Activated CD8-positive, alpha-beta memory T cell treated with anti-CD3 and anti-CD28 coated beads for 1 hour (primary cell): ENCODE measurements around the gene WNT9A.
"Not testable (repeated sequence)": the region's sequence is repeated elsewhere in the genome, so short reads cannot be mapped to it uniquely, and the experiment has no call there.

ENCODE experiments used
- DNase-seq, 2 donors: peaks; one replicate each; pipeline ENCODE4 v3.0.0-alpha.2; 2020; ENCODE audit warnings: low read depth in 1 of 2; ENCODE audit errors: extremely low read depth in 1 of 2

WNT9A gene

DNA sequence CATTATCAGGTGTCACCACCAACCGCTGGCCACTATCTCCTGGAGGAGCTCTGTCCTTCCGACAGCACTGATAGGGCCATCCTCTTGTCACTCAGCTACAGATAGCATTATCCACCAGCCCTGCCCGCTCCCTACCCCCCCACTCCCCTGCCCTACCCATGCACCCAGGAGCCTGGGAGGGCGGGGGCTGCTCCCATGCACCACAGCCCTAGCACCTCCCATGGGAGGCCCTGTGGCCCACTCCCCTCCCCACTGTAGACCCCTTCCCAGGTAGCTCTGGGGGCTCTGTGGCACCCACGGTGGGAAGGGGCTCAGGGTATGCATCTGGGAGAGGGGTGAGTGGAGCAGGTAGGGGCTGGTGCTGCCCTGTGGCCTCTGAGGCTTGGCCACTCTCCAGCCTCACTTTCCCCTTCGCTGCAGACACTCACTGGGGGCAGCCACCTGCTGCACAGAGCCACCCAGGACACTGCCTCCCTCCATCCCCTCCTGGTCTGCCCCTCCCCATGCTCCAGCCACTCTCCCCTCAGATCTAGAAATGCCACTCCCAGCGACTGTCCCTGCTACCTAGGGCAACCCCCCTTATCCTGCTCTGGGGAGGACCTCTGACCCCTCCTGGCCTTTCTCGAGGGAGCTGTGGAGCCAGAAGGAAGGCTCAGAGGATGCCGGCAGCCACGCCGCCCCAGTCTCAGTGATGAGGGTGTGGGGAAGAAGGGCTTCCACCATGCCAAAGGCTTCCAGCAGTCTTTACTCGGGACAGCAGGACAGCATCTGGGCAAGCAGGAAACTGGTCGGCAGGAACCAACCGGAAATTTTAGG is 58.5 kb downstream of the WNT9A start:
- DNase-seq, result no peak

DNA sequence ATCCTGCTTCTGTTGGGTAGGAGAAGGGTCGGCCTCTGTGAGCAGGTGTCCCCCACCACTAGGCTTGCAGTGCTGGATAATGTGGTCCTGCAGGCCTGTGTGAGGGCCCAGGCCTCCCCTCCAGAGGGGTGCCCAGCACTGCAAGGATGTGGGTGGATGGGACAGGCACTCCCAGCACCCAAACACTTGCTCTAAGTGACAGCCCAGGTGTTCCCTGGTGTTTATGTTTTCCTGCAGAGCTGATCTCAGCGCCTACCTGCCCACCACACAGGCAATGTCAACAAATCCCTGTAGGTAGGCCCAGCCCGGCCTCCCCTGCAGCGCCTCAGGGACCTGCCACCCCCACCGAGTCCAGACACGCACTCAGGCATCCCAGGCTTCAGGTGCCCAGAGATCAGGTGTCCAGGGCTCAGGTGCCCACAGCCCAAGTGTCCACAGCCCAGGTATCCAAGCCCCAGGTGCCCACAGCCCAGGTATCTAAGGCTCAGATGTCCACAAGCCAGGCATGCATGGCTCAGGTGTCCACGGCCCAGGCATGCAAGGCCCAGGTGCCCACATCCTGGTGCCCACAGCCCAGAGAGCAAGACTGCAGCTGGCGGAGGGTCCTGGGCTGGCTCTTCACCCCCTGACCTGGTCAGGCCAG is 59.2 kb downstream of the WNT9A start:
- DNase-seq, result no peak

DNA sequence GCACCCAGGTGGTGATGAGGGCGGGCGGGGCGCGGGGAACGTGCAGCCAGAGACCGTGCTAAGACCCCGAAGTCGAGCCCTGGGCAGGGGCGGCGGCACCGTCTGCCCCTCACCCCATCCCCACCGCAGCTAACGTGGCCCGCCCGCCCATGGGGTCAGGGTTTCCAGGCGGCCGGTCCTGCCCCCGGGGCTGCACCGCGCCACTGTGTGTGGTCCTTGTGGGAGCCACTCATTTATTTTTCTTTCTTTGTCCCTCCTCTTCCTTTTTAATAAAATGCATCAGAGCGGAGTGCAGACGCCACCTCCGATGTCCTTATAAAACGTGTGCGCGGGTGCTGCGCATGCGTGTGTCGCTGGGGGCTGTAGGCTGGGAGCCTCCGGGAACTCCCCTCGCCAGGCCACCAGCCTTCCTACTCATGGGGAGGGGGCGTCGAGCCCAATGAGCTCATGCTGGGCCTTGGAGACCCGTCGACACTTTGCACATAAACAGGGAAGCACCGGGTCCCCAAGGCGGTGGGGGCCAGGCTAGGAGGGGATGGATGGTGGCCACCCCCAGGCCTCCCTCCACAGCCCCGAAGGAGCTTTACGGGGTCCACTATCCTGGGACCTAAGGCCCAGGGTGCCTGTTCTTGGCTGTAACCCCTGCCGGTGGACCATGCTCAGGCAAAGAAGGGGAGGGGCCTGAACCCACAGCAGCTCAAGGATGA is 59.9 kb downstream of the WNT9A start:
- no peak for DNase-seq

DNA sequence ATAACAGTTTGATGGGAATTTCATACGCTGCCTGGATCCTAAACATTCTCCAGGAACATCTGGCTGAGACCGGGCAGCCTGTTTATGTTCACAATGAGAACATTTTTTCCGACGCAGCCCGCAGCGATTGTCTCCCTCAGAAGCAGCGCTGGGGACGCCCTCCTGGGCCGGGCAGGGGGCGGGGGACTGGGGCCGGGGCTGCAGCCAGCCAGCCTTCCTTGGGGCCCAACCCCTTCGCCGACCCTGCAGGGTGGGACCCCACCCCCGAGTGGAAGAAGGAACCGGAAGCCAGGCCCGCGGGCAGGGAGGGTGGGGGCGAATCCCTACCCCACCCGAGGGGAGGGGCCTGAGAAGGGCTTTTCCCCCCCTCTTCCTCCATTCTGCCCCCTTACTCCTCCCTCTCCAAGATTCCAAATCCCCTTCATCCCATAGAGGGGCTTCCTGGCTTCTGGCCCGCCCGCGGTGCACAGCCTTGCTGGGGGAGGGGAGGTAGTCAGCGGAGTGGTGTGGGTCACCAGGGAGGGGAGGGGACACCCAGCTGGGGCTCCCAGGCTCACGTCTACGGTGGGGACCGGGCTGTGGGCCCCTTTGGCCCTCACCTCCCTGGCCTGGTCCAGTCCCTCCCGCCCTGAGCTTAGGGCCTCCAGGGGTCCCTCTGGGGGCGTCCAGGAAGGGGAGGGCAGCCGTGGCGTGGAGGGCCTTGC is 60.6 kb downstream of the WNT9A start:
- DNase-seq, result no peak

DNA sequence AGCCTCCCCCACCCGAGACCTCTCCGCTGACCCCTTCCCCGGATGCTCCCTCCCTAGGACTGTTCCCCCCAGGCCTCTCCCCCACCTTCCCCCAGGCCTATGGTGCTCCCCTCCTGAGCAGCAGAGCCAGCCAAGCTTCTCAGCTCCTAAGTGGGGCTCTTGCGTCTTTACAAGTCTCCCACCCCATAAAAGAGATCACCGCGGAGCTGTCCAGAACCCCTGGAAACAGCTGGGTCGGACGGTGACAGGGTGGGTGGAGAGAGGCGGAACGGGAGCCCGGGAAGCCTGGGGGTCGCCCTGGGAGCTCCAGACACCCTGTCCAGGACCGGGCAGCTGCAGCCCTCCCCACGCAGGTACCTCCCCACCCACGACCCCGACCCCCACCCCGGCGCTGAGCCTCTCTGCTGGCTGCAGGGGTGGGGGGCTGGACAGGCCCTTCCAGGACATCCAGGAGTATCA is 61.2 kb downstream of the WNT9A start:
- DNase-seq, result no peak

DNA sequence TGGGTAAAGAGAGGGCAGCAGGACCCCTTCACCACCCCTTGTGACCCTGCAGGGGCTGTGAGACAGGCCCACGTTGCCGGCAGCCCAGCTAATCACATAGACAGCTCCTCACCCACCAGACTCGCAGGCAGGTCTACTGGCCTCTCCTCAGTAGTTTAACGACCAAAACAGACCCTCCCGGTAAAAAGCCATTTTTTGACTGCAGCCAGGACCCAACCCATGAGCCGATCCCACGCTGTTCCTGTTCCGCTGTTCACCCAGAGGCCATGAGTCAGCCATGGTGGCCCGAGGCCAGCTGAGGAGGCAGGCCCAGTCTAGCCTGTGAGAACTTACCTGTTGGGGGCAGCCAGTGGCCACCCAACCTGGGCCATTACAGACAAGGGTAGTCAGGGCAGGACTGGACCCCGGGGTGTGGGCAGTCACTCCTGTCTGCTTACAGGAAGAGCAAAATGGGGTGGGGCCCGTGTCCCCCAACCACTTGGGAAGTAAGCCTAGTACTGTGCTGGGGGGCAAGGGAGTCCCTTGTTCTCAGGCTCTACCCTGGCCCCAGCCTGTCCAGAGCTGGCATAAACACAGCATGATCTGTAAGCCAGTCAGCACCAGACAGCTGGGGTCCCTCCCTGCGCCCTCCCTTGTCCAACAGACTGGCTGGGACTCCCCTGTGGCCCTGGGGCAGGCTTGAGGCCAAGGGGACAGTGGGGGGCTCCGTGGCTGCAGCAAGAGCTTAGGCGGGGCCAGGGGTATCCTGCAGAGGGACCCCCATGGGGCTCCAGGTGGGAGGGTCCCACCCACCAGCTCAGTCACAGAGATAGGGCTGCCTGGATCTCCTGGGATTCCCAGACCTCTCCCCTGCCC is 61.9 kb downstream of the WNT9A start:
- no peak for DNase-seq

DNA sequence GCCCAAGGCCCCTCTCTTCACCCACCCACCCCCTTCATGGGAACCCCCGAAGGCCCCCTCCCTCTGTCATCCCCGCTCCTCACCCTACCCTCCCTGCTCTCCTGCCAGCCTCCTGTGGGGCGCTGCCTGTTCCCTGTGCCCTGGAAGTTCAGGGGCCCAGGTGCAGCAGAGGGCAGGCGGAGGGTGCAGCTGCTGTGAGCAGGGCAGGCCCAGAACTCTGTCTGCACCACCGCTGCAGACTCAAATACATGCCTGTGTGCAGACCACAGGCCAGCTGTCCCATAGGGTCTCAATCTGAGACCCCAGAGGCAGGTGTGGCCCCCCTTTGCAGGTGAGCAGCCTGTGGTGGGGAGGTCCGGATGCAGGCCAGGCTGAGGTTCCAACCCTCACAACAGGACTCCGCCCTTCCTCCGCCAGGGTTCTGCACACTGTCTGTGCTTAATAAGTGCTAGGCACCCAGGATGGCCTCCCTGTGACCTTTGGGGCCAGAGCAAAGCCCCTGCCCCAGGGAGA is 62.5 kb downstream of the WNT9A start:
- DNase-seq, result no peak

DNA sequence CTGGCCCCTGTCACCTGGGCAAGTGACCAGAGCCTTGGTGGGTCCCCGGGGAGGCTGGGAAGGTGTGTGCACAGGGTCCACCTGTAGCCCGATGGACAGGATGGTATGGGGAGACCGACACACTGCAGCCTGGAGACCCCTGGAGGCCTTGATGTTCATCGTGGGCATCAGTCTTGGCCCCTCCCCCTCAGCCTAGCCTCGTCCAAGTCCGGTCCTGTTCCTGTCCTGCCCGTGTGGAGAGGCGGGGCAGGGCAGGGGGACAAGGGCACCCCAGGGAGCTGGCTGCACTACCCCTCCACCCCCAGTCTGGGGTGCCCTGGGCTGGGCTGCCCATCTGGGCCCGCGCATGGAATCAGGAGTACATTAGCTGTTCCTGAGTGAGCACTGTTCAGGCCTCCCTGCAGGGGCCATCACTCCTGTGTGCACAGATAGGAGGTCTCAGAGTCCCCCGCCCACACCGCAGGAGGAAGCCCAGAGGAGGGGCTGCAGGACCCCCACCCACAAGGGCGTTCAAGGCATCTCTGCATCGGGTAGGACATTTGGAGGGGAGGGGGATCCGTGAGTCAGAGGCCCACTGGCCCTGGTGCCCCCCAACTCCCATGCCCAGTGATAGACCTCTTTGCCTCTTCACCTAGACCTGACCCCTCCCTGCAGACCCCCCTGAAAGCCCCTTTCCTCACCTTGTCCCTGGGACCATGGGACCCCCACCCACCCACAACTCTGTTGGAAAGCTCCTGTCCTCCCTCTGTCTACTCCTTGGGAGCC is 63.2 kb downstream of the WNT9A start:
- DNase-seq, result no peak

DNA sequence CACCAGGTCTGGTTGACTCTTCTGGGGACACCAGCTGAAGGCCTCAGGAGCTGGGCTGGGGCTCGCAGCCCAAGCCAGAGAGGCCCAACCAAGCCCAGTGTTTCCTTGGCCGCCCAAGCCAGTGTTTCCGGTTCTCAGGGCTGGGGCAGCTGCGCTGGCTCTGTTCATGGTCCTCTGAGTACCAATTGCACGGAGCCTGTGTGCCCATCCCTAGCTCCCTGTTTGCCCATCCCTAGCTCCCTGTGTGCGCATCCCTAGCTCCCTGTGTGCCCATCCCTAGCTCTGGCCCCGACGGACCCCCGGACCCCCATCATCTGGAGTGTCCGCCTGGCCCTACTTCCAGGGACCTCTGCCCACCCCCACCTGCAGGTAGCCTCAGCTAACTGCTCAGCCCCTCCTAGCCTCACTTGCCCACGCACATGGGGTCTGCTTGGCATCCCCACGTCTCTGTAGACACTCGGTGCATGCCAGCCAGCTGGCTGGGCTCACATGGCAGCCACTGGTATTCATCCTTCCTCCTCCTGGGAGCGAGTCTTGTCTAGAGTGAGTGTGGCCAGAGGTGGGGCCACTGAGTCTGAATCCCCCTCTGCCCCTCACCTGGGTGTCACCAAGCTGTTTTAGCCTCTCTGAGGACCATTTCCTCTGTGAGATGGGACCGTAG is 64.0 kb downstream of the WNT9A start:
- no peak for DNase-seq

DNA sequence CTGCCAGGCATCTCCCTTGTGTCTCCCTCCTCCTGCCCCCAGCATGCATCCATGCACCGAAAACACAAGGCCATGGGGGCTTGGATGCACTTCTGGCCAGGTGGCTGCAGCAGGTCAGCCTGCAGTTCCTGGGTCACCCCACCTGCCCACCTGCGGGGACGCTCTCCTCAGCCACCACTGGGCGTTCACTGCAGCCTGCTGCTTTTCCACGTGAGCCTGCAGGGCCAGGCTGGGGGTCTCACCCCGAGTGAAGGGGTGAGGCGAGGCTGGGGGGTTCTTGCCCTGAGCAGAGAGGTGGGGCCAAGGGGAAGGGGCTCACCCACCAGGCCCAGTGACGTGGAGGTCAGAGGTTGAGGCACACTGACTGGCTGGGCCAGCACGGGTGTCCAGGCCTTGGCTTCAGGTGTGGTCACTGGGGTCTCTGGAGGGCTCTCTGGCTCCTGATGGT is 64.6 kb downstream of the WNT9A start:
- DNase-seq, result no peak

DNA sequence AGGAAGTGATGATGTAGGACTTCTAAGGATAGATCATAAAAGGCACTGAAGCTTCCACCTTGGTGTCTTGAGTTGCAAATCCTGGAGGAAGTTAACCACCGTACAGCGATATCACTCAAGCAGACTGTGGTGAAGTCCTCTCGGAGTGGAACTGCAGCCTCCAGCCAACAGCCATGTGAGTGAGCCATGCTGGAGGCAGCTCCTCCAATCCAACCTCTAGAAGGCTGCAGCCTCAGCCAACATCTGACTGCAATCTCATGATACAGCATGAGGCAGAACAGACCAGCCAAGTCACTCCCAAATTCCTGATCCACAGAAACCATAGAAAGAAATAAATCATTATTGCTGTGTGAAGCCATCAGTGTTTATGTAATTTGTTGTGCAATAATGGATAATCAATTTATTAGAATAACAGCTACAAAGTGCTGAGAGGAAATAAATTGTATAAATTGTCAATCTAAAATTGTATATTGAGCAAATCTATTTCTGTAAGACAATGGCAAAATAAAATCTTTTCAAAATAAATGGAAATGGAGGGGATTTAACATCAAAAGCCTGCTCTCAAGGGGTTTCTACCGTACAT is 67.3 kb downstream of the WNT9A start:
- no peak for DNase-seq

DNA sequence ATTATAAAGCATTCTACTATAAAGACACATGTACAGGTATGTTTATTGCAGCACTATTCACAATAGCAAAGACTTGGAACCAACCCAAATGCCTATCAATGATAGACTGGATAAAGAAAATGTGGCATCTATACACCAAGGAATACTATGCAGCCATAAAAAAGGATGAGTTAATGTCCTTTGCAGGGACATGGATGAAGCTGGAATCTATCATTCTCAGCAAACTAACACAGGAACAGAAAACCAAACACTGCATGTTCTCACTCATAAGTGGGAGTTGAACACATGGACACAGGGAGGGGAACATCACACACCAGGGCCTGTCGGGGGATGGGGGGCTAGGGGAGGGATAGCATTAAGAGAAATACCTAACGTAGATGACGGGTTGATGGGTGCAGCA is 69.9 kb downstream of the WNT9A start:
- not testable (repeated sequence) for DNase-seq

DNA sequence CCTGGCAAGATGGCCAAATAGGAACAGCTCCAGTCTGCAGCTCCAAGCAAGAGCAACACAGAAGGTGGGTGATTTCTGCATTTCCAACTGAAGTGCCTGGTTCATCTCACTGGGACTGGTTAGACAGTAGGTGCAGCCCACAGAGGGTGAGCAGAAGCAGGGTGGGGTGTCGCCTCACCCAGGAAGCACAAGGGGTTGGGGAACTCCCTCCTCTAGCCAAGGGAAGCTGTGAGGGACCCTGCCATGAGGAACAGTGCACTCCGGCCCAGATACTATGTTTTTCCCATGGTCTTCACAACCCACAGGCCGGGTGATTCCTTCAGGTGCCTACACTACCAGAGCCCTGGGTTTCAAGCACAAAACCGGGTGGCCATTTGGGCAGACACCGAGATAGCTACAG is 75.8 kb downstream of the WNT9A start:
- DNase-seq, result not testable (repeated sequence)

DNA sequence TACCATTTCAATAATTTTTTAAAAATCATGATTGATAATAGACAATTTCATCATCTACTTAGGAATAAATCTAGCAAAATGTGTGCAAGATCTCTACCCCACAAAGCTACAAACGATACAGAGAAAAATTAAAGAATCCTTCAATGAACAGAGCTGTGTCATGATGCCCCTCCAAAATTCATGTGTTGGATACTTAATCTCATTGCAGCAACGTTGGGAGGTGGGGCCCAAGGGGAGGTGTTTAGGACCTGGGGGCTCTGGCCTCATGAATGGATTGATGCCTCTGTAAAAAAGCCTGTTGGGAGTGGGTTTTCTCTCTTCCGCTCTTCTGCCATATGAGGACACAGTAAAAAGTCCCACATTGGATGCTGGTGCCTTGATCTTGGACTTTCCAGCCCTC is 77.4 kb downstream of the WNT9A start:
- no peak for DNase-seq

DNA sequence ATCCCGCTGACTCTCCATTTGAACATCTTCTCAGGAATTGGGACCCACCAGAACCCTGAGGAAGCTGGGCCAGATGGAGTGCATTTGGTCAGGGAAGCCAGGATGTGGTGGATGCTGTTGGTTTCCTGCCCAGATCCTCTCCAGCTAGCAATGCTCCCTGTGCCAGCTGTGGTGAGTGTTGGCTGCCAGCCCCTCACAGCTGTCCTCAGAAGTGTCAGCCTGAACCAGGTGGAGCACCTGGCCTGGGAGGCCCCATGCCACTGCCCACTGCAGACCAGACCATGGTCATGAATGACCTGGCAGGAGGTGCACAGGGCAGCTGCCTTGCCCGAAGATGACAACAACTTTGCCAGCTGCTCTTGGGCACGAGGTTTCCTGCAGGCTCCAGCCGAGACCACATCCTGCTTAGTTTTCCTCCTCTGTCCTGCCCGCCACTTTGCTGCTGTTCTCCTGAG is 77.9 kb downstream of the WNT9A start:
- no peak for DNase-seq

DNA sequence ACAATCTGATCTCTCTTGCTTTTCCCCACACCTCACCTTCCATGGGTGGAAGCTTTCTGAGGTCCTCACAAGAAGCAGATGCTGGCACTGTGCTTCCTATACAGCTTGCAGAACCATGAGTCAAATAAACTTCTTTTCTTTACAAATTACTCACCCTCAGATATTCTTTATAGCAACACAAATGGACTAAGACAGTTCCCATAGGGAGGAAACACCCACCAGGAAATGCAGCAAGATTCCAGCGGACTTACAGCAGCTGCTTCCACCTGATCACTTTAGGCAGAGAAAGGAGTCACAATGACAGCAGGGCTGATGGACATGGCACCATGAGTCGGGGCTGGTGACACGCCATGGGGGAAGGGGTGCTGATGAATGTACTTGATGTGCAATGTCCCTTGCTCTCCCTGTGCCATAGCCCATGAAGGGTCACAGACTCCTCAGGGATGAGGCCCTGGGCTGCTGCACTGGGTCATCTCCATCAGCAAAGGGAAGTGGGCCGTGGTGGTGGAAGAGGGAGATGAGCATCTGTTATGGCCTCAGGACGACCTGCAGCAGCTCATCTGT is 78.4 kb downstream of the WNT9A start:
- no peak for DNase-seq
